ENCODE measurements around the gene CSNK2A1. TPM values are rescaled to one million over a fixed set of nuclear protein-coding genes. Genes with fewer than 3 reads are reported as not detected.

Gene CSNK2A1
- total RNA-seq, 1 donor from 2014 or later, result 128 TPM

GRCh38 chr20:428658-429200 is 114.9 kb downstream of the CSNK2A1 start:
- H3K9me3 Mint-ChIP-seq (ENCODE audit: unreplicated experiment), result no peaks in the 10 kb centered on the region
- DNase-seq (ENCODE audit: low spot score), result no peak
- H3K4me3 Mint-ChIP-seq (ENCODE audit: unreplicated experiment), result peak overlapping the region; percentile 51
- H3K27ac Mint-ChIP-seq (ENCODE audit: unreplicated experiment), result no peak overlapping the region
- no peak for TF ChIP-seq CTCF (IDR thresholded peaks at IDR 0.05; ENCODE audit: unreplicated experiment)
- H3K36me3 Mint-ChIP-seq (ENCODE audit: low read depth, unreplicated experiment), result peaks cover 22% of the 10 kb centered on the region
- peaks cover 3% of the 10 kb centered on the region for H3K27me3 Mint-ChIP-seq (ENCODE audit: unreplicated experiment)
- peaks cover 13% of the 10 kb centered on the region for H3K4me1 Mint-ChIP-seq (ENCODE audit: unreplicated experiment)

- no peak for DNase-seq (ENCODE audit: low spot score)
- H3K4me3 Mint-ChIP-seq (ENCODE audit: unreplicated experiment), result peak overlapping the region; percentile 51
- H3K36me3 Mint-ChIP-seq (ENCODE audit: low read depth, unreplicated experiment), result peaks cover 22% of the 10 kb centered on the region
- peaks cover 7% of the 10 kb centered on the region for H3K4me1 Mint-ChIP-seq (ENCODE audit: unreplicated experiment)
- H3K27me3 Mint-ChIP-seq (ENCODE audit: unreplicated experiment), result peaks cover 3% of the 10 kb centered on the region
- no peak overlapping the region for H3K27ac Mint-ChIP-seq (ENCODE audit: unreplicated experiment)
- no peaks in the 10 kb centered on the region for H3K9me3 Mint-ChIP-seq (ENCODE audit: unreplicated experiment)
- TF ChIP-seq CTCF (IDR thresholded peaks at IDR 0.05; ENCODE audit: unreplicated experiment), result no peak
Measured at GRCh38 chr20:427849-428657, 115.5 kb downstream of the CSNK2A1 start.

GRCh38 chr20:427401-427800 is 116.2 kb downstream of the CSNK2A1 start:
- Mint-ChIP-seq H3K4me3 (ENCODE audit: unreplicated experiment) (no peak overlapping the region), H3K36me3 (ENCODE audit: low read depth, unreplicated experiment) (peaks cover 22% of the 10 kb centered on the region), H3K9me3 (ENCODE audit: unreplicated experiment) (no peaks in the 10 kb centered on the region), H3K27me3 (ENCODE audit: unreplicated experiment) (peaks cover 3% of the 10 kb centered on the region), H3K27ac (ENCODE audit: unreplicated experiment) (no peak overlapping the region), H3K4me1 (ENCODE audit: unreplicated experiment) (peaks cover 7% of the 10 kb centered on the region)
- TF ChIP-seq CTCF (IDR thresholded peaks at IDR 0.05; ENCODE audit: unreplicated experiment), result no peak
- no peak for DNase-seq (ENCODE audit: low spot score)

- Mint-ChIP-seq H3K27me3 (ENCODE audit: unreplicated experiment) (peaks cover 3% of the 10 kb centered on the region), H3K27ac (ENCODE audit: unreplicated experiment) (no peak overlapping the region), H3K4me3 (ENCODE audit: unreplicated experiment) (no peak overlapping the region), H3K36me3 (ENCODE audit: low read depth, unreplicated experiment) (peaks cover 29% of the 10 kb centered on the region), H3K4me1 (ENCODE audit: unreplicated experiment) (peaks cover 7% of the 10 kb centered on the region), H3K9me3 (ENCODE audit: unreplicated experiment) (no peaks in the 10 kb centered on the region)
- no peak for TF ChIP-seq CTCF (IDR thresholded peaks at IDR 0.05; ENCODE audit: unreplicated experiment)
- no peak for DNase-seq (ENCODE audit: low spot score)
Measured at GRCh38 chr20:426566-426965, 117.0 kb downstream of the CSNK2A1 start.

Other genes with a start within 250 kb of the CSNK2A1 start
- 40.0 TPM for gene ZCCHC3, start 246.2 kb downstream of the CSNK2A1 start, total RNA-seq (ENCODE audit: unreplicated experiment)
- gene SOX12, start 218.2 kb downstream of the CSNK2A1 start, total RNA-seq (ENCODE audit: unreplicated experiment), result 64.7 TPM
- gene NRSN2, start 196.7 kb downstream of the CSNK2A1 start, total RNA-seq (ENCODE audit: unreplicated experiment), result 43.2 TPM
- 24.2 TPM for gene TRIB3, start 163.0 kb downstream of the CSNK2A1 start, total RNA-seq (ENCODE audit: unreplicated experiment)
- gene RBCK1, start 135.5 kb downstream of the CSNK2A1 start, total RNA-seq (ENCODE audit: unreplicated experiment), result 68.8 TPM
- gene TBC1D20, start 81.3 kb downstream of the CSNK2A1 start, total RNA-seq (ENCODE audit: unreplicated experiment), result 29.9 TPM
- gene TCF15, start 66.5 kb upstream of the CSNK2A1 start, total RNA-seq (ENCODE audit: unreplicated experiment), result 6.6 TPM
- 4.1 TPM for gene SRXN1, start 109.4 kb upstream of the CSNK2A1 start, total RNA-seq (ENCODE audit: unreplicated experiment)
- gene SCRT2, start 132.0 kb upstream of the CSNK2A1 start, total RNA-seq (ENCODE audit: unreplicated experiment), result not detected
- gene SLC52A3, start 224.7 kb upstream of the CSNK2A1 start, total RNA-seq (ENCODE audit: unreplicated experiment), result 2.9 TPM